Adrenal gland (tissue), 12 donors: ENCODE results near the gene SART3. TPM values are rescaled to one million over a fixed set of nuclear protein-coding genes. Genes with fewer than 3 reads are reported as not detected.

Experiments used
- DNase-seq, 7 donors: peaks; one replicate each; pipeline ENCODE4 v3.0.0-alpha.2; 2019 to 2020
- H3K27ac ChIP-seq, 5 donors: fragments of 200-600 bp; sonication (generic) in 4 of 5; 1 replicate in 3 of 5; 2 replicates in 2 of 5; pipeline versions ENCODE4 v1.5.1 to v1.8.0; 2016 to 2020; ENCODE audit warnings: mild to moderate bottlenecking in 1 of 5
- H3K27me3 ChIP-seq: fragments of 200-600 bp; 2 replicates; pipeline ENCODE4 v1.8.0; 2021
- H3K36me3 ChIP-seq, 2 donors: fragments of 200-600 bp; replicated peaks in 1 of 2; 1 replicate in 1 of 2; 2 replicates in 1 of 2; pipeline versions ENCODE4 v1.5.1 to v1.8.0; 2018 to 2022
- H3K4me1 ChIP-seq, 2 donors: fragments of 200-600 bp; replicated peaks in 1 of 2; 1 replicate in 1 of 2; 2 replicates in 1 of 2; pipeline versions ENCODE4 v1.5.1 to v1.8.0; 2018 to 2021
- H3K4me3 ChIP-seq, 4 donors: fragments of 200-600 bp; sonication (generic) in 3 of 4; one replicate each; pipeline ENCODE4 v1.5.1; 2016 to 2018
- H3K9me3 ChIP-seq, 3 donors: fragments of 200-600 bp; sonication (generic) in 1 of 3; replicated peaks in 1 of 3; 1 replicate in 2 of 3; 2 replicates in 1 of 3; pipeline versions ENCODE4 v1.5.1 to v1.8.0; 2016 to 2021
- CTCF ChIP-seq, 6 experiments: fragments of 450-650 bp in 4 of 6; fragments of 200-600 bp in 2 of 6; sonication (generic) in 1 of 6; IDR thresholded peaks; 1 replicate in 5 of 6; 2 replicates in 1 of 6; pipeline versions ENCODE4 v1.5.1 to v1.8.0; 2016 to 2021; ENCODE audit warnings: antibody characterized with exemption in 6 of 6, mild to moderate bottlenecking in 2 of 6, moderate library complexity in 1 of 6
- POLR2A ChIP-seq, 2 donors: fragments of 450-650 bp; IDR thresholded peaks; one replicate each; pipeline ENCODE4 v1.6.1; 2017; ENCODE audit warnings: antibody characterized with exemption in 2 of 2, mild to moderate bottlenecking in 2 of 2, moderate library complexity in 1 of 2
- WGBS, 4 donors: extraction: QIAGEN DNeasy Blood & Tissue Kit in 2 of 4; methylation state at CpG; one replicate each; pipeline versions ENCODE4 v1.1.5 to v1.1.7; 2013 to 2017; 5-methylcytosine and 5-hydroxymethylcytosine counted together
- intact Hi-C, 2 donors: fragments of 100-400 bp; cut with DNase I; formaldehyde crosslinking; loops; one replicate each; pipeline versions ENCODE4 v1.14.1 to v1.15.0; 2022 to 2023
- polyA plus RNA-seq, 3 donors: library from polyadenylated mRNA; stranded (reverse); fragments of 200-250 nt in 2 of 3; fragments of 350-450 nt in 1 of 3; fragmentation: Illumina TruSeq in 1 of 3; extraction: RNeasy Lipid Tissue Mini Kit (QIAGEN cat#74804) in 1 of 3; gene quantifications; one replicate each; pipeline ENCODE4 v1.2.3, GENCODE V29; 2013 to 2014
- total RNA-seq, 9 donors: library from RNA; depleted of rRNA in 4 of 9; stranded (reverse); fragments of >200 nt in 4 of 9; fragments of 120-200 nt in 1 of 9; fragmentation: NEBNext Ultra II Directional in 1 of 9; extraction: Animal tissue kit (Norgen Biotek cat#: 25700) in 1 of 9; gene quantifications; one replicate each; pipeline versions ENCODE4 v1.1.0 to v1.2.4, GENCODE V29; 2013 to 2023
- donor health status: healthy with polysubstance abuse.
- donor health status: Bipolar disorder and iron deficiency.
- donor health status: DM: yes; HTN: yes; CAD: no.
- donor health status: DM: no; HTN: no; CAD: no.
- donor health status: DM: no; HTN: no; CAD: no.
- donor health status: DM: yes; HTN: yes; CAD: no.

SART3 gene
- total and polyA plus RNA-seq, 12 donors = 27.5 to 79.3 (median 39.7) TPM

GRCh38 chr12:108519558-108519957, 41.4 kb downstream of the SART3 start:
- no peaks in the 10 kb centered on the region for H3K27me3 ChIP-seq
- peaks cover 9% of the 10 kb centered on the region in 2 donors for H3K4me1 ChIP-seq
- H3K36me3 ChIP-seq = peaks cover 0 to 68% of the 10 kb centered on the region in 2 donors
- H3K4me3 ChIP-seq = no peak overlapping the region
- TF ChIP-seq POLR2A (IDR thresholded peaks at IDR 0.05) = no peak
- TF ChIP-seq CTCF (IDR thresholded peaks at IDR 0.05) = no peak
- intact Hi-C loops = loop anchor here in 1 of 2 donors (10.0 kb wide), 1 partner anchor 95 kb away; no protein-coding TSS in a partner anchor
- 50 to 72% (median 68%) methylated on average over 4 of the region's 4 CpGs for WGBS, 4 donors
- no peak overlapping the region for H3K27ac ChIP-seq
- H3K9me3 ChIP-seq = no peaks in the 10 kb centered on the region
- DNase-seq = no peak

- no peak for DNase-seq
- intact Hi-C loops = loop anchor here in 1 of 2 donors (10.0 kb wide), 1 partner anchor 96 kb away; no protein-coding TSS in a partner anchor
- Histone ChIP-seq H3K4me1 (peaks cover 9 to 13% of the 10 kb centered on the region in 2 donors), H3K36me3 (peaks cover 0 to 61% of the 10 kb centered on the region in 2 donors), H3K4me3 (no peak overlapping the region), H3K27me3 (no peaks in the 10 kb centered on the region), H3K9me3 (no peaks in the 10 kb centered on the region), H3K27ac (no peak overlapping the region)
- no peak for TF ChIP-seq CTCF (IDR thresholded peaks at IDR 0.05)
- TF ChIP-seq POLR2A (IDR thresholded peaks at IDR 0.05) = no peak
- WGBS, 4 donors = 93 to 94% (median 93%) methylated on average over 39 of the region's 39 CpGs
These were observed 42.1 kb downstream of the SART3 start for GRCh38 chr12:108518716-108519496.

GRCh38 chr12:108518101-108518715, 42.8 kb downstream of the SART3 start:
- WGBS, 4 donors = 93 to 99% (median 96%) methylated on average over 15 to 24 of the region's 24 CpGs
- DNase-seq = no peak

More at GRCh38 chr12:108518101-108518715, 42.8 kb downstream of the SART3 start:
- H3K27ac ChIP-seq = no peak overlapping the region
- H3K9me3 ChIP-seq = no peaks in the 10 kb centered on the region
- H3K27me3 ChIP-seq = no peaks in the 10 kb centered on the region
- intact Hi-C loops = loop anchor here in 1 of 2 donors (10.0 kb wide), 1 partner anchor 97 kb away; no protein-coding TSS in a partner anchor
- H3K36me3 ChIP-seq = peaks cover 0 to 54% of the 10 kb centered on the region in 2 donors
- TF ChIP-seq POLR2A (IDR thresholded peaks at IDR 0.05) (no peak), CTCF (IDR thresholded peaks at IDR 0.05) (no peak)
- no peak overlapping the region for H3K4me3 ChIP-seq
- peaks cover 9 to 13% of the 10 kb centered on the region in 2 donors for H3K4me1 ChIP-seq
